Adrenal gland (tissue), 5 donors: Measurements from ENCODE around the gene TRIP12.

Source experiments
- CTCF ChIP-seq, 6 experiments: fragments of 450-650 bp in 4 of 6; fragments of 200-600 bp in 2 of 6; sonication (generic) in 1 of 6; IDR thresholded peaks; 1 replicate in 5 of 6; 2 replicates in 1 of 6; pipeline versions ENCODE4 v1.5.1 to v1.8.0; 2016 to 2021; ENCODE audit warnings: antibody characterized with exemption in 6 of 6, mild to moderate bottlenecking in 2 of 6, moderate library complexity in 1 of 6
- POLR2A ChIP-seq, 2 donors: fragments of 450-650 bp; IDR thresholded peaks; one replicate each; pipeline ENCODE4 v1.6.1; 2017; ENCODE audit warnings: antibody characterized with exemption in 2 of 2, mild to moderate bottlenecking in 2 of 2, moderate library complexity in 1 of 2
- donor health status: DM: no; HTN: no; CAD: no.

GRCh38 chr2:229774237-229774636 is 147.6 kb downstream of the TRIP12 start:
- TF ChIP-seq CTCF (IDR thresholded peaks at IDR 0.05), result no peak
- no peak for TF ChIP-seq POLR2A (IDR thresholded peaks at IDR 0.05)
